ENCODE measurements around the gene SFTA2. TPM values are rescaled to one million over a fixed set of nuclear protein-coding genes. Genes with fewer than 3 reads are reported as not detected.
"Not testable (repeated sequence)": the region's sequence is repeated elsewhere in the genome, so short reads cannot be mapped to it uniquely, and the experiment has no call there.

SFTA2 gene
- polyA plus RNA-seq, 2 of the 4 experiments (the other 2 are of a cell fraction): not detected

DNA sequence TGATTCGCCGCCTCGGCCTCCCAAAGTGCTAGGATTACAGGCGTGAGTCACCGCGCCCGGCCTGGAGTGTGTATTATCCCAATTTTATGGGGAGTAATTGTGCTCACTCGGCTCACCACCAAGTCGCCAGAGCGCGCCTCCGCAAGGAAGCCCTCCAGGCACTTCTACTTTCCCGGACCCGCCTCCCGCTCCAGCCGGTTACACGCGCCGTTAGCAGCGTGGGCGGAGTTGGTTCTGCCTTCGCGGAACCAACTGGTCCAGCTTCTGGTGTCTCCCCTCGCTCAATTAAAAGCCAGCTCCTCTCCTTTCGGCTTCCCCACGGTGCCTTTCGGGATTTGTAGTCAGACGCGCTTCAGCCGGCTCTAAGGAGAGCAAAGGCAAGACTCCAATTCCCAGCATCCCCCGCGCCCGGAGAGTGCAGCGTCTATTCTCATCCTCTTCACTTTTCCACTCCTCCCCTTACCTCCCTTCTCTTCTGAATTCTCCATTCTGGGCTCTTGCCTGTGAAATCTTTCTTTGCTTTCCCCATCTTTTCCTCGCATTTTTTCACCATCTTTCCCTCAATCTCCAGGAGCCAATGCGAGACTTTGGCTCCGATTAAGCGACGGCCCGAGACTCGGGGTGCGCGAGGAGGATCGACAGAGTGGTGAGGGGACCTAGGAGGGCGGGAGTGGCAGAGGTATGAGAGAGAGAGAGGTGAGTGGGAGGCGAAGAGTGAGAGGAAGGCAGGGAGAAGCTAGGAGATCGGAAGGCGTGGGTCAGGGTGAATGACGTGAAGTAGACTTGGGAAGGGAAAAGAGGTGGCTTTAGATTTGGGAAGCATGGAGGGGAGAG is 24.0 kb downstream of the SFTA2 start, which contains the start of gene GTF2H4 (continued):
- TF ChIP-seq, protein P1, sequence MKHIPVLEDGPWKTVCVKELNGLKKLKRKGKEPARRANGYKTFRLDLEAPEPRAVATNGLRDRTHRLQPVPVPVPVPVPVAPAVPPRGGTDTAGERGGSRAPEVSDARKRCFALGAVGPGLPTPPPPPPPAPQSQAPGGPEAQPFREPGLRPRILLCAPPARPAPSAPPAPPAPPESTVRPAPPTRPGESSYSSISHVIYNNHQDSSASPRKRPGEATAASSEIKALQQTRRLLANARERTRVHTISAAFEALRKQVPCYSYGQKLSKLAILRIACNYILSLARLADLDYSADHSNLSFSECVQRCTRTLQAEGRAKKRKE (CRISPR knock-in tag; IDR thresholded peaks at IDR 0.05; ENCODE audit: low read depth): no peak
- TF ChIP-seq SMC3 (IDR thresholded peaks at IDR 0.05): no peak
- TF ChIP-seq FOXS1 (CRISPR knock-in tag; IDR thresholded peaks at IDR 0.05): no peak
- TF ChIP-seq, protein P2, sequence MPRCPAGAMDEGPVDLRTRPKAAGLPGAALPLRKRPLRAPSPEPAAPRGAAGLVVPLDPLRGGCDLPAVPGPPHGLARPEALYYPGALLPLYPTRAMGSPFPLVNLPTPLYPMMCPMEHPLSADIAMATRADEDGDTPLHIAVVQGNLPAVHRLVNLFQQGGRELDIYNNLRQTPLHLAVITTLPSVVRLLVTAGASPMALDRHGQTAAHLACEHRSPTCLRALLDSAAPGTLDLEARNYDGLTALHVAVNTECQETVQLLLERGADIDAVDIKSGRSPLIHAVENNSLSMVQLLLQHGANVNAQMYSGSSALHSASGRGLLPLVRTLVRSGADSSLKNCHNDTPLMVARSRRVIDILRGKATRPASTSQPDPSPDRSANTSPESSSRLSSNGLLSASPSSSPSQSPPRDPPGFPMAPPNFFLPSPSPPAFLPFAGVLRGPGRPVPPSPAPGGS (IDR thresholded peaks at IDR 0.05): no peak
- no peak for TF ChIP-seq ZC3H11A (IDR thresholded peaks at IDR 0.05)
- TF ChIP-seq HOXB5 (CRISPR knock-in tag; IDR thresholded peaks at IDR 0.05): no peak
- TF ChIP-seq, protein P3, sequence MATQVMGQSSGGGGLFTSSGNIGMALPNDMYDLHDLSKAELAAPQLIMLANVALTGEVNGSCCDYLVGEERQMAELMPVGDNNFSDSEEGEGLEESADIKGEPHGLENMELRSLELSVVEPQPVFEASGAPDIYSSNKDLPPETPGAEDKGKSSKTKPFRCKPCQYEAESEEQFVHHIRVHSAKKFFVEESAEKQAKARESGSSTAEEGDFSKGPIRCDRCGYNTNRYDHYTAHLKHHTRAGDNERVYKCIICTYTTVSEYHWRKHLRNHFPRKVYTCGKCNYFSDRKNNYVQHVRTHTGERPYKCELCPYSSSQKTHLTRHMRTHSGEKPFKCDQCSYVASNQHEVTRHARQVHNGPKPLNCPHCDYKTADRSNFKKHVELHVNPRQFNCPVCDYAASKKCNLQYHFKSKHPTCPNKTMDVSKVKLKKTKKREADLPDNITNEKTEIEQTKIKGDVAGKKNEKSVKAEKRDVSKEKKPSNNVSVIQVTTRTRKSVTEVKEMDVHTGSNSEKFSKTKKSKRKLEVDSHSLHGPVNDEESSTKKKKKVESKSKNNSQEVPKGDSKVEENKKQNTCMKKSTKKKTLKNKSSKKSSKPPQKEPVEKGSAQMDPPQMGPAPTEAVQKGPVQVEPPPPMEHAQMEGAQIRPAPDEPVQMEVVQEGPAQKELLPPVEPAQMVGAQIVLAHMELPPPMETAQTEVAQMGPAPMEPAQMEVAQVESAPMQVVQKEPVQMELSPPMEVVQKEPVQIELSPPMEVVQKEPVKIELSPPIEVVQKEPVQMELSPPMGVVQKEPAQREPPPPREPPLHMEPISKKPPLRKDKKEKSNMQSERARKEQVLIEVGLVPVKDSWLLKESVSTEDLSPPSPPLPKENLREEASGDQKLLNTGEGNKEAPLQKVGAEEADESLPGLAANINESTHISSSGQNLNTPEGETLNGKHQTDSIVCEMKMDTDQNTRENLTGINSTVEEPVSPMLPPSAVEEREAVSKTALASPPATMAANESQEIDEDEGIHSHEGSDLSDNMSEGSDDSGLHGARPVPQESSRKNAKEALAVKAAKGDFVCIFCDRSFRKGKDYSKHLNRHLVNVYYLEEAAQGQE (IDR thresholded peaks at IDR 0.05): no peak
- no peak for TF ChIP-seq PHF8 (IDR thresholded peaks at IDR 0.05; ENCODE audit: borderline replicate concordance, low read depth)

DNA sequence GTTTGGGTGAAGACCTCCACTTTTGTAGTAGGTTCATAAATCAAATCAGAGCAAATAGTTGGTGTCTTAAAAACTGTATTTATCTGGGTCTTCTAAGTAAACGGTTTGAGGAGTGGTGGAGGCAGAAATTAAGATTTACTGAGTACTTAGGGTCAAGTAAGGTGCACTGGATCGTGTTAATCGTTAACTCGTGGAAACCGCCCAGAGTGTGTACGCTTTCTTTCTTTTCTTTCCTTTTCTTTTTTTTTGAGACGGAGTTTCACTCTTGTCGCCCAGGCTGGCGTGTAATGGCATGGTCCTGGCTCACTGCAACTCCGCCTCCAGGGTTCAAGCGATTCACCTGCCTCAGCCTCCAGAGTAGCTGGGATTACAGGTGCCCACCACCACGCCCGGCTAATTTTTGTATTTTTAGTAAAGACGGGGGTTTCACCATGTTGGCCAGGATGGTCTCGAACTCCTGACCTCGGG is 24.6 kb downstream of the SFTA2 start:
- ChIA-PET POLR2A (interaction anchor here (0.6 to 1.1 kb wide), 5 partner anchors 18 to 207 kb away, joined by 3 to 10 read pairs (median 4); partner anchors contain the start of genes DDR1 and PSORS1C1), CTCF (interaction anchor here (1.3 to 4.0 kb wide), 5 partner anchors 9 to 180 kb away, joined by 3 to 21 read pairs (median 8); no protein-coding TSS in a partner anchor)
- peak; percentile 90; the same call in 1 of the 2 replicates for TF ChIP-seq CHD4 (IDR thresholded peaks at IDR 0.05; ENCODE audit: borderline replicate concordance)
- DNase-seq (ENCODE audit: low read depth in 1 of 2, low spot score in 1 of 2): peak in 1 of 2 experiments; percentile 27
- H3K4me3 ChIP-seq: peak overlapping the region; percentile 94
- FAIRE-seq, H3K9me3 ChIP-seq, H3K4me1 ChIP-seq, ATAC-seq: not testable (repeated sequence)
- WGBS (ENCODE audit: missing lambda C conversion rate): 7% methylated on average over 15 of the region's 16 CpGs
- H3K4me2 ChIP-seq: peak overlapping the region; percentile 70
- H3K27ac ChIP-seq: peak overlapping the region; percentile 71 to 86

DNA sequence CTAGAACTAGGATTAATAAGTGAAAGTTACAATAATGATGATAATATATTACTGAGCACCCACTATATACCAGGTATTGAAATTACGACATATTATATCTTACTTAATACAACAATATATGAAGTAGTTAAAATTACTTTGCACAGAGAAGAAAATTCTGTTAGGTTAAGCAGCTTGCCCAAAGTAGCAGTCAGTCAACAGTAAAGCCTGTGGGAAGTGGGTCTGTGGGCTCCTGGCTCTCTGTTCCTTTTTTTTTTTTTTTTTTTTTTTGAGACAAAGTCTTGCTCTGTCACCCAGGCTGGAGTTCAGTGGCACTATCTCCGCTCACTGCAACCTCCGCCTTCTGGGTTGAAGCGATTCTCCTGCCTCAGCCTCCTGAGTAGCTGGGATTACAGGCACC is 28.7 kb downstream of the SFTA2 start:
- WGBS (ENCODE audit: missing lambda C conversion rate): 100% methylated on average over 2 of the region's 4 CpGs
- no peak overlapping the region for H3K4me2 ChIP-seq
- no peak for DNase-seq (ENCODE audit: low read depth in 1 of 2, low spot score in 1 of 2)
- CTCF ChIA-PET: interaction anchor here (0.6 to 1.0 kb wide), 3 partner anchors 11 to 289 kb away, joined by 4 read pairs; partner anchors contain the start of gene VARS2
- H3K9me3 ChIP-seq: no peaks in the 10 kb centered on the region
- H3K27ac ChIP-seq: no peak overlapping the region
- 0 out of 3 replicates have a peak, but pooled peaks cover 4% of the 10 kb centered on the region for H3K4me1 ChIP-seq
- POLR2A ChIA-PET: no interaction called here
- H3K4me3 ChIP-seq: no peak overlapping the region
- ATAC-seq: no peak
- no peak for FAIRE-seq
- no peak for TF ChIP-seq NR3C1 (IDR thresholded peaks at IDR 0.05)
- TF ChIP-seq EP300 (IDR thresholded peaks at IDR 0.05): no peak
- no peak for TF ChIP-seq RAD21 (conservative IDR thresholded peaks at IDR 0.05 in 1 of 2, IDR thresholded peaks at IDR 0.05 in 1 of 2)
- TF ChIP-seq RARB (CRISPR knock-in tag; IDR thresholded peaks at IDR 0.05): no peak
- TF ChIP-seq SREBF2 (IDR thresholded peaks at IDR 0.05): no peak
- no peak for TF ChIP-seq CBX2 (IDR thresholded peaks at IDR 0.05; ENCODE audit: borderline replicate concordance, low read depth)
- TF ChIP-seq HOXA7 (CRISPR knock-in tag; IDR thresholded peaks at IDR 0.05): no peak
- TF ChIP-seq JUNB (IDR thresholded peaks at IDR 0.05): no peak
- TF ChIP-seq BHLHE40 (IDR thresholded peaks at IDR 0.05; ENCODE audit: low read depth, low read length): no peak
- no peak for TF ChIP-seq POLR2AphosphoS2 (conservative IDR thresholded peaks at IDR 0.05; ENCODE audit: low read length)
- TF ChIP-seq, protein P4, sequence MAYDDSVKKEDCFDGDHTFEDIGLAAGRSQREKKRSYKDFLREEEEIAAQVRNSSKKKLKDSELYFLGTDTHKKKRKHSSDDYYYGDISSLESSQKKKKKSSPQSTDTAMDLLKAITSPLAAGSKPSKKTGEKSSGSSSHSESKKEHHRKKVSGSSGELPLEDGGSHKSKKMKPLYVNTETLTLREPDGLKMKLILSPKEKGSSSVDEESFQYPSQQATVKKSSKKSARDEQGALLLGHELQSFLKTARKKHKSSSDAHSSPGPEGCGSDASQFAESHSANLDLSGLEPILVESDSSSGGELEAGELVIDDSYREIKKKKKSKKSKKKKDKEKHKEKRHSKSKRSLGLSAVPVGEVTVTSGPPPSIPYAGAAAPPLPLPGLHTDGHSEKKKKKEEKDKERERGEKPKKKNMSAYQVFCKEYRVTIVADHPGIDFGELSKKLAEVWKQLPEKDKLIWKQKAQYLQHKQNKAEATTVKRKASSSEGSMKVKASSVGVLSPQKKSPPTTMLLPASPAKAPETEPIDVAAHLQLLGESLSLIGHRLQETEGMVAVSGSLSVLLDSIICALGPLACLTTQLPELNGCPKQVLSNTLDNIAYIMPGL (CRISPR knock-in tag; IDR thresholded peaks at IDR 0.05; ENCODE audit: borderline replicate concordance): no peak
- no peak for TF ChIP-seq MYC (IDR thresholded peaks at IDR 0.05; ENCODE audit: borderline replicate concordance, low read length)
- TF ChIP-seq, protein P3 (IDR thresholded peaks at IDR 0.05): no peak
- TF ChIP-seq SMC3 (IDR thresholded peaks at IDR 0.05): no peak

Data from A549 (cell line).